Stimulated activated CD4-positive, alpha-beta T cell treated with anti-CD3 and anti-CD28 coated beads, Interleukin-2, amount 100 ng/mL, for 24 hours (primary cell): ENCODE measurements around the gene SLC9A3.
"Not testable (repeated sequence)": the region's sequence is repeated elsewhere in the genome, so short reads cannot be mapped to it uniquely, and the experiment has no call there.

Experiments used
- DNase-seq, 2 donors: peaks; one replicate each; pipeline ENCODE4 v3.0.0-alpha.2; 2020

Gene SLC9A3

GRCh38 chr5:486597-486996, 37.7 kb downstream of the SLC9A3 start:
- DNase-seq: not testable (repeated sequence)

- no peak for DNase-seq
Measured at GRCh38 chr5:485946-486491, 38.2 kb downstream of the SLC9A3 start.

- no peak for DNase-seq
Measured at GRCh38 chr5:485113-485945, 38.9 kb downstream of the SLC9A3 start.

GRCh38 chr5:484556-484955, 39.7 kb downstream of the SLC9A3 start:
- DNase-seq: no peak

GRCh38 chr5:483434-484140, 40.7 kb downstream of the SLC9A3 start:
- DNase-seq: no peak

- DNase-seq: no peak
Measured at GRCh38 chr5:483011-483410, 41.2 kb downstream of the SLC9A3 start.

- no peak for DNase-seq
Measured at GRCh38 chr5:482506-482905, 41.7 kb downstream of the SLC9A3 start.

GRCh38 chr5:482021-482420, 42.2 kb downstream of the SLC9A3 start:
- DNase-seq: no peak

GRCh38 chr5:481347-481746, 42.9 kb downstream of the SLC9A3 start:
- no peak for DNase-seq

GRCh38 chr5:479566-480319, 44.5 kb downstream of the SLC9A3 start:
- no peak for DNase-seq

GRCh38 chr5:478982-479535, 45.2 kb downstream of the SLC9A3 start:
- no peak for DNase-seq

GRCh38 chr5:478369-478981, 45.8 kb downstream of the SLC9A3 start:
- DNase-seq: no peak

GRCh38 chr5:477871-478270, 46.4 kb downstream of the SLC9A3 start:
- no peak for DNase-seq

GRCh38 chr5:477247-477646, 47.0 kb downstream of the SLC9A3 start:
- DNase-seq: no peak

GRCh38 chr5:476814-477175, 47.5 kb downstream of the SLC9A3 start:
- no peak for DNase-seq

GRCh38 chr5:476102-476813, 48.0 kb downstream of the SLC9A3 start:
- DNase-seq: no peak

- DNase-seq: no peak
Measured at GRCh38 chr5:475704-476101, 48.5 kb downstream of the SLC9A3 start.

GRCh38 chr5:474840-475661, 49.2 kb downstream of the SLC9A3 start:
- peak in 1 of 2 donors; percentile 37 for DNase-seq

- not testable (repeated sequence) for DNase-seq
Measured at GRCh38 chr5:474232-474839, 49.9 kb downstream of the SLC9A3 start.

GRCh38 chr5:473551-474192, 50.6 kb downstream of the SLC9A3 start:
- peak; percentile 37 to 44 for DNase-seq
